Measurements from ENCODE around the gene ARID2. TPM values are rescaled to one million over a fixed set of nuclear protein-coding genes. Genes with fewer than 3 reads are reported as not detected.

Gene ARID2
- total RNA-seq, 4 donors from 2014 or later = 25.3 to 40.4 (median 30.6) TPM

GRCh38 chr12:45852508-45852907 is 123.0 kb downstream of the ARID2 start:
- DNase-seq (ENCODE audit: low spot score in 2 of 2) = no peak
- no peak for TF ChIP-seq POLR2A (IDR thresholded peaks at IDR 0.05)
- TF ChIP-seq CTCF (IDR thresholded peaks at IDR 0.05) = no peak
- 91 to 92% methylated on average over 7 of the region's 7 CpGs for WGBS, 2 donors
- H3K4me3 ChIP-seq (ENCODE audit: low read depth, poor library complexity, severe bottlenecking) = no peak overlapping the region
- intact Hi-C loops (cut with DNase I; ENCODE audit: low total_unique reads) = no loop called here

GRCh38 chr12:45853550-45853949 is 124.0 kb downstream of the ARID2 start:
- no peak overlapping the region for H3K4me3 ChIP-seq (ENCODE audit: low read depth, poor library complexity, severe bottlenecking)
- no peak for DNase-seq (ENCODE audit: low spot score in 2 of 2)
- TF ChIP-seq CTCF (IDR thresholded peaks at IDR 0.05) (no peak), POLR2A (IDR thresholded peaks at IDR 0.05) (no peak)
- WGBS, 2 donors = 92 to 94% methylated on average over 3 of the region's 3 CpGs
- intact Hi-C loops (cut with DNase I; ENCODE audit: low total_unique reads) = no loop called here

- H3K4me3 ChIP-seq (ENCODE audit: low read depth, poor library complexity, severe bottlenecking) = no peak overlapping the region
- DNase-seq (ENCODE audit: low spot score in 2 of 2) = no peak
- no peak for TF ChIP-seq POLR2A (IDR thresholded peaks at IDR 0.05)
- no peak for TF ChIP-seq CTCF (IDR thresholded peaks at IDR 0.05)
- intact Hi-C loops (cut with DNase I; ENCODE audit: low total_unique reads) = no loop called here
- WGBS, 2 donors = 63 to 83% methylated on average over 2 of the region's 2 CpGs
Observed at GRCh38 chr12:45863332-45863731, 133.8 kb downstream of the ARID2 start.

GRCh38 chr12:45866299-45866698 is 136.8 kb downstream of the ARID2 start:
- H3K4me3 ChIP-seq (ENCODE audit: low read depth, poor library complexity, severe bottlenecking) = no peak overlapping the region
- TF ChIP-seq CTCF (IDR thresholded peaks at IDR 0.05) (no peak), POLR2A (IDR thresholded peaks at IDR 0.05) (no peak)
- DNase-seq (ENCODE audit: low spot score in 2 of 2) = no peak
- intact Hi-C loops (cut with DNase I; ENCODE audit: low total_unique reads) = no loop called here
- 88 to 93% methylated on average over 1 of the region's 1 CpG for WGBS, 2 donors

- 87 to 88% methylated on average over 7 of the region's 7 CpGs for WGBS, 2 donors
- intact Hi-C loops (cut with DNase I; ENCODE audit: low total_unique reads) = no loop called here
- DNase-seq (ENCODE audit: low spot score in 2 of 2) = no peak
- no peak overlapping the region for H3K4me3 ChIP-seq (ENCODE audit: low read depth, poor library complexity, severe bottlenecking)
- TF ChIP-seq CTCF (IDR thresholded peaks at IDR 0.05) = no peak
- TF ChIP-seq POLR2A (IDR thresholded peaks at IDR 0.05) = no peak
Observed at GRCh38 chr12:45872446-45872845, 142.9 kb downstream of the ARID2 start.

- WGBS, 2 donors = 96 to 99% methylated on average over 5 of the region's 5 CpGs
- no peak for DNase-seq (ENCODE audit: low spot score in 2 of 2)
- intact Hi-C loops (cut with DNase I; ENCODE audit: low total_unique reads) = no loop called here
- TF ChIP-seq CTCF (IDR thresholded peaks at IDR 0.05) (no peak), POLR2A (IDR thresholded peaks at IDR 0.05) (no peak)
- no peak overlapping the region for H3K4me3 ChIP-seq (ENCODE audit: low read depth, poor library complexity, severe bottlenecking)
Observed at GRCh38 chr12:45877069-45877468, 147.6 kb downstream of the ARID2 start.
